Neural cell (in vitro differentiated cells): ENCODE measurements around the gene LCN9. TPM values are rescaled to one million over a fixed set of nuclear protein-coding genes. Genes with fewer than 3 reads are reported as not detected.

Source experiments
- H2AFZ ChIP-seq: fragments of 200-600, 300-800 bp; sonication (generic), shearing (Covaris generic); 2 replicates; pipeline ENCODE4 v1.6.0; 2014; ENCODE audit warnings: low read depth, mild to moderate bottlenecking, antibody characterized with exemption, low read length, moderate library complexity
- H3F3A ChIP-seq: fragments of 200-600 bp; shearing (Covaris generic); 2 replicates; pipeline ENCODE4 v1.6.1; 2016; ENCODE audit warnings: mild to moderate bottlenecking, moderate library complexity, mixed read lengths, antibody characterized with exemption, low read length; ENCODE audit not compliant: insufficient read depth, poor library complexity, severe bottlenecking
- H3K27ac ChIP-seq: fragments of 200-600, 300-800 bp; sonication (generic), shearing (Covaris generic); 2 replicates; pipeline ENCODE4 v1.5.1; 2014; ENCODE audit warnings: mild to moderate bottlenecking, low read length, moderate library complexity
- H3K27me3 ChIP-seq: fragments of 300-800, 200-600 bp; sonication (generic), shearing (Covaris generic); 2 replicates; pipeline ENCODE4 v1.6.0; 2014; ENCODE audit warnings: mild to moderate bottlenecking, low read depth, low read length, moderate library complexity; ENCODE audit not compliant: insufficient read depth
- H3K36me3 ChIP-seq: fragments of 300-800, 200-600 bp; sonication (generic), shearing (Covaris generic); 2 replicates; pipeline ENCODE4 v1.5.1; 2014; ENCODE audit warnings: mild to moderate bottlenecking, antibody characterized with exemption, low read length, moderate library complexity; ENCODE audit not compliant: insufficient read depth
- H3K4me2 ChIP-seq: fragments of 300-800, 200-600 bp; sonication (generic), shearing (Covaris generic); 2 replicates; pipeline ENCODE4 v1.6.0; 2014; ENCODE audit warnings: mild to moderate bottlenecking, low read length
- H3K4me3 ChIP-seq: fragments of 300-800, 200-600 bp; sonication (generic), shearing (Covaris generic); 2 replicates; pipeline ENCODE4 v1.5.1; 2014; ENCODE audit warnings: mild to moderate bottlenecking, low read length, moderate library complexity
- H3K79me2 ChIP-seq: fragments of 200-600 bp; shearing (Covaris generic); replicated peaks from 2 replicates; pipeline ENCODE4 v1.6.0; 2014; ENCODE audit warnings: mild to moderate bottlenecking, low read length, moderate library complexity; ENCODE audit not compliant: insufficient read depth
- H3K9ac ChIP-seq: fragments of 300-800, 200-600 bp; sonication (generic), shearing (Covaris generic); 2 replicates; pipeline ENCODE4 v1.6.1; 2016; ENCODE audit warnings: mild to moderate bottlenecking, low read length, mixed read lengths
- H3K9me2 ChIP-seq: fragments of 200-600 bp; shearing (Covaris generic); 2 replicates; pipeline ENCODE4 v1.6.1; 2016; ENCODE audit warnings: mild to moderate bottlenecking, low read length, mixed read lengths; ENCODE audit not compliant: insufficient read depth
- H3K9me3 ChIP-seq: fragments of 200-600, 300-800 bp; sonication (generic), shearing (Covaris generic); 2 replicates; pipeline ENCODE4 v1.6.1; 2016; ENCODE audit warnings: mild to moderate bottlenecking, mixed run types, low read length, moderate library complexity, mixed read lengths
- H4K20me1 ChIP-seq: fragments of 200-600 bp; shearing (Covaris generic); 2 replicates; pipeline ENCODE4 v1.6.1; 2016; ENCODE audit warnings: mild to moderate bottlenecking, mixed run types; ENCODE audit not compliant: insufficient read depth
- CTCF ChIP-seq: fragments of 450-650 bp; IDR thresholded peaks from 2 replicates; pipeline ENCODE4 v1.5.1; 2014; ENCODE audit warnings: antibody characterized with exemption, mild to moderate bottlenecking, moderate library complexity; ENCODE audit not compliant: poor library complexity, severe bottlenecking
- EP300 ChIP-seq: fragments of 450-650 bp; conservative IDR thresholded peaks from 2 replicates; pipeline ENCODE4 v1.6.1; 2014; ENCODE audit warnings: antibody characterized with exemption, mild to moderate bottlenecking, moderate library complexity; ENCODE audit not compliant: poor library complexity, severe bottlenecking
- EZH2 ChIP-seq: fragments of 200-600, 300-800 bp; shearing (Covaris generic), sonication (generic); IDR thresholded peaks from 2 replicates; pipeline ENCODE4 v1.6.1; 2014; ENCODE audit warnings: antibody characterized with exemption, low read length, borderline replicate concordance, mild to moderate bottlenecking; ENCODE audit not compliant: insufficient read depth, poor library complexity, severe bottlenecking
- MXI1 ChIP-seq: fragments of 450-650 bp; conservative IDR thresholded peaks from 2 replicates; pipeline ENCODE4 v1.6.1; 2014; ENCODE audit warnings: antibody characterized with exemption, mild to moderate bottlenecking; ENCODE audit not compliant: poor library complexity, severe bottlenecking
- POLR2AphosphoS5 ChIP-seq: IDR thresholded peaks from 2 replicates; pipeline ENCODE4 v1.6.1; 2012
- RAD21 ChIP-seq: fragments of 450-650 bp; conservative IDR thresholded peaks from 2 replicates; pipeline ENCODE4 v1.6.1; 2014; ENCODE audit warnings: antibody characterized with exemption, mild to moderate bottlenecking, moderate library complexity
- REST ChIP-seq: IDR thresholded peaks from 2 replicates; pipeline ENCODE4 v1.6.1; 2012; ENCODE audit warnings: borderline replicate concordance
- SMC3 ChIP-seq: fragments of 450-650 bp; conservative IDR thresholded peaks from 2 replicates; pipeline ENCODE4 v1.6.1; 2014; ENCODE audit warnings: antibody characterized with exemption, mild to moderate bottlenecking, moderate library complexity; ENCODE audit not compliant: poor library complexity
- TAF1 ChIP-seq: IDR thresholded peaks from 2 replicates; pipeline ENCODE4 v1.6.1; 2012; ENCODE audit warnings: low read depth
- polyA plus RNA-seq: library from polyadenylated mRNA; depleted of rRNA; stranded (reverse); fragments of >200 nt; gene quantifications from 2 replicates; pipeline ENCODE4 v1.2.3, GENCODE V29; 2014

The LCN9 gene
- polyA plus RNA-seq, 1 donor from 2014 or later, result 2.5 TPM

- H3K9ac ChIP-seq, result no peak overlapping the region
- H3K79me2 ChIP-seq, result no peaks in the 10 kb centered on the region
- H4K20me1 ChIP-seq, result no peaks in the 10 kb centered on the region
- no peaks in the 10 kb centered on the region for H3K9me3 ChIP-seq
- H3K36me3 ChIP-seq, result no peaks in the 10 kb centered on the region
- peaks cover 4% of the 10 kb centered on the region for H3K27me3 ChIP-seq
- H2AFZ ChIP-seq, result no peak overlapping the region
- H3K4me3 ChIP-seq, result no peak overlapping the region
- TF ChIP-seq EZH2, result no peak
- TF ChIP-seq TAF1, result no peak
- TF ChIP-seq POLR2AphosphoS5, result no peak
- no peak for TF ChIP-seq REST
- no peak for TF ChIP-seq EP300
- no peak for TF ChIP-seq MXI1
- TF ChIP-seq RAD21, result no peak
- TF ChIP-seq CTCF, result no peak
- TF ChIP-seq SMC3, result no peak
- no peaks in the 10 kb centered on the region for H3K9me2 ChIP-seq
- no peaks in the 10 kb centered on the region for H3F3A ChIP-seq
- no peak overlapping the region for H3K4me2 ChIP-seq
- H3K27ac ChIP-seq, result no peak overlapping the region
These were observed 40.6 kb downstream of the LCN9 start for GRCh38 chr9:135703726-135704125.

DNA sequence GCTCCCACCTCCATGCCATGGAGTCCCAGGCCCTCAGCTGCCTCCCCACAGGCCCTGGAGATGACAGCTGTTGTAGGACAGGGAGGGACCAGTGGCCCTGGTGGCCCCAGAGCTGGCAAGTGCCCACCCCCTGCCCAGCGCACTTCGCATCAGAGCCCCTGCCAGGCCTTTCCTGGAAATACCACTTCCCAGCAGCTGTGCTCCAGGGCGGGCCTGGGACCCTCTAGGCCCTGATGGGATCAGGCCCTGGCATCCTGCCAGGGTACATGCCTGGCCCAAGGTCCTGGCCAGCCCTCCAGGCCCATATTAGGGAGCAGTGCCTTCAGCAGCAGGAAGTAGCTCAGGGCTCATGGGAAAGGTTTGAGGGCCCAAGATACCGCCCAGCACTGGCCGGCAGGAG is 41.4 kb downstream of the LCN9 start:
- H3K4me3 ChIP-seq, result no peak overlapping the region
- H3K9ac ChIP-seq, result no peak overlapping the region
- TF ChIP-seq SMC3, result no peak
- no peak for TF ChIP-seq EZH2
- no peak for TF ChIP-seq MXI1
- no peak for TF ChIP-seq EP300
- no peak for TF ChIP-seq CTCF
- no peak for TF ChIP-seq REST
- TF ChIP-seq TAF1, result no peak
- TF ChIP-seq RAD21, result no peak
- no peak for TF ChIP-seq POLR2AphosphoS5
- no peak overlapping the region for H3K4me2 ChIP-seq
- H3K36me3 ChIP-seq, result no peaks in the 10 kb centered on the region
- no peak overlapping the region for H2AFZ ChIP-seq
- no peaks in the 10 kb centered on the region for H3K79me2 ChIP-seq
- no peaks in the 10 kb centered on the region for H3K9me3 ChIP-seq
- H3K9me2 ChIP-seq, result no peaks in the 10 kb centered on the region
- H3F3A ChIP-seq, result no peaks in the 10 kb centered on the region
- H3K27ac ChIP-seq, result no peak overlapping the region
- H4K20me1 ChIP-seq, result no peaks in the 10 kb centered on the region
- peaks cover 4% of the 10 kb centered on the region for H3K27me3 ChIP-seq
